ENCODE measurements around the gene NLGN2. TPM values are rescaled to one million over a fixed set of nuclear protein-coding genes. Genes with fewer than 3 reads are reported as not detected.

The NLGN2 gene
- total RNA-seq, 1 experiment from 2014 or later = 1.9 TPM

- DNase-seq (ENCODE audit: low read depth) = no peak
These were observed 58.6 kb downstream of the NLGN2 start for GRCh38 chr17:7466318-7466638.

GRCh38 chr17:7466639-7467341 lies 59.1 kb downstream of the NLGN2 start:
- DNase-seq (ENCODE audit: low read depth) = no peak

GRCh38 chr17:7467498-7467897 lies 59.9 kb downstream of the NLGN2 start:
- no peak for DNase-seq (ENCODE audit: low read depth)

- no peak for DNase-seq (ENCODE audit: low read depth)
These were observed 60.6 kb downstream of the NLGN2 start for GRCh38 chr17:7468290-7468689.

- no peak for DNase-seq (ENCODE audit: low read depth)
These were observed 61.3 kb downstream of the NLGN2 start for GRCh38 chr17:7468804-7469389.

Other genes with a start within 250 kb of the NLGN2 start
- gene ASGR1, start 228.5 kb upstream of the NLGN2 start, total RNA-seq (2014; rRNA removed; shearing (Covaris generic)) = 0.29 and 1.2 TPM in 2 replicates
- gene DLG4, start 188.0 kb upstream of the NLGN2 start, total RNA-seq (2014; rRNA removed; shearing (Covaris generic)) = 3.1 and 4.4 TPM in 2 replicates
- gene ACADVL, start 187.9 kb upstream of the NLGN2 start, total RNA-seq (2014; rRNA removed; shearing (Covaris generic)) = 306 and 420 TPM in 2 replicates
- 22.2 and 42.7 TPM in 2 replicates for gene DVL2, start 173.3 kb upstream of the NLGN2 start, total RNA-seq (2014; rRNA removed; shearing (Covaris generic))
- 44.5 and 54.8 TPM in 2 replicates for gene PHF23, start 168.4 kb upstream of the NLGN2 start, total RNA-seq (2014; rRNA removed; shearing (Covaris generic))
- gene GABARAP, start 165.4 kb upstream of the NLGN2 start, total RNA-seq (2014; rRNA removed; shearing (Covaris generic)) = 108 and 113 TPM in 2 replicates
- gene CTDNEP1, start 156.1 kb upstream of the NLGN2 start, total RNA-seq (2014; rRNA removed; shearing (Covaris generic)) = 25.5 and 27.6 TPM in 2 replicates
- gene ELP5, start 155.6 kb upstream of the NLGN2 start, total RNA-seq (2014; rRNA removed; shearing (Covaris generic)) = 34.9 and 50.3 TPM in 2 replicates
- gene CLDN7, start 145.4 kb upstream of the NLGN2 start, total RNA-seq (2014; rRNA removed; shearing (Covaris generic)) = not detected in 2 replicates
- 0.06 TPM in 1 of 2 replicates, not detected in the other for gene SLC2A4, start 126.1 kb upstream of the NLGN2 start, total RNA-seq (2014; rRNA removed; shearing (Covaris generic))
- 0.15 and 2.4 TPM in 2 replicates for gene YBX2, start 113.2 kb upstream of the NLGN2 start, total RNA-seq (2014; rRNA removed; shearing (Covaris generic))
- gene EIF5A, start 100.2 kb upstream of the NLGN2 start, total RNA-seq (2014; rRNA removed; shearing (Covaris generic)) = 861 and 1,090 TPM in 2 replicates
- 84.3 and 91.6 TPM in 2 replicates for gene GPS2, start 92.5 kb upstream of the NLGN2 start, total RNA-seq (2014; rRNA removed; shearing (Covaris generic))
- gene NEURL4, start 78.5 kb upstream of the NLGN2 start, total RNA-seq (2014; rRNA removed; shearing (Covaris generic)) = 15.3 and 17.0 TPM in 2 replicates
- gene ACAP1, start 71.3 kb upstream of the NLGN2 start, total RNA-seq (2014; rRNA removed; shearing (Covaris generic)) = 2.7 TPM in 1 of 2 replicates, not detected in the other
- gene KCTD11, start 55.7 kb upstream of the NLGN2 start, total RNA-seq (2014; rRNA removed; shearing (Covaris generic)) = 2.1 and 3.7 TPM in 2 replicates
- gene TMEM95, start 52.7 kb upstream of the NLGN2 start, total RNA-seq (2014; rRNA removed; shearing (Covaris generic)) = not detected in 2 replicates
- 2.6 and 4.5 TPM in 2 replicates for gene TNK1, start 26.8 kb upstream of the NLGN2 start, total RNA-seq (2014; rRNA removed; shearing (Covaris generic))
- gene PLSCR3, start 13.3 kb upstream of the NLGN2 start, total RNA-seq (2014; rRNA removed; shearing (Covaris generic)) = 14.1 TPM in 2 replicates
- 43.7 and 68.8 TPM in 2 replicates for gene TMEM256, start 3.7 kb upstream of the NLGN2 start, total RNA-seq (2014; rRNA removed; shearing (Covaris generic))
- not detected in 2 replicates for gene SPEM1, start 12.5 kb downstream of the NLGN2 start, total RNA-seq (2014; rRNA removed; shearing (Covaris generic))
- not detected in 2 replicates for gene SPEM2, start 17.8 kb downstream of the NLGN2 start, total RNA-seq (2014; rRNA removed; shearing (Covaris generic))
- not detected in 2 replicates for gene SPEM3, start 21.0 kb downstream of the NLGN2 start, total RNA-seq (2014; rRNA removed; shearing (Covaris generic))
- 2.3 and 6.6 TPM in 2 replicates for gene TMEM102, start 27.6 kb downstream of the NLGN2 start, total RNA-seq (2014; rRNA removed; shearing (Covaris generic))
- 1.5 and 3.0 TPM in 2 replicates for gene FGF11, start 31.7 kb downstream of the NLGN2 start, total RNA-seq (2014; rRNA removed; shearing (Covaris generic))
- 7.0 and 8.6 TPM in 2 replicates for gene CHRNB1, start 37.2 kb downstream of the NLGN2 start, total RNA-seq (2014; rRNA removed; shearing (Covaris generic))
- gene ZBTB4, start 71.8 kb downstream of the NLGN2 start, total RNA-seq (2014; rRNA removed; shearing (Covaris generic)) = 6.1 and 6.5 TPM in 2 replicates
- gene SLC35G6, start 73.6 kb downstream of the NLGN2 start, total RNA-seq (2014; rRNA removed; shearing (Covaris generic)) = 0.06 TPM in 1 of 2 replicates, not detected in the other
- 56.2 and 74.4 TPM in 2 replicates for gene POLR2A, start 76.5 kb downstream of the NLGN2 start, total RNA-seq (2014; rRNA removed; shearing (Covaris generic))
- gene TNFSF12, start 141.2 kb downstream of the NLGN2 start, total RNA-seq (2014; rRNA removed; shearing (Covaris generic)) = 1.6 and 6.4 TPM in 2 replicates
- 1.9 TPM in 1 of 2 replicates, not detected in the other for gene TNFSF13, start 150.9 kb downstream of the NLGN2 start, total RNA-seq (2014; rRNA removed; shearing (Covaris generic))
- gene SENP3, start 154.1 kb downstream of the NLGN2 start, total RNA-seq (2014; rRNA removed; shearing (Covaris generic)) = 92.2 and 104 TPM in 2 replicates
- 13.8 and 15.0 TPM in 2 replicates for gene CD68, start 171.8 kb downstream of the NLGN2 start, total RNA-seq (2014; rRNA removed; shearing (Covaris generic))
- gene MPDU1, start 176.0 kb downstream of the NLGN2 start, total RNA-seq (2014; rRNA removed; shearing (Covaris generic)) = 183 and 266 TPM in 2 replicates
- gene SOX15, start 182.2 kb downstream of the NLGN2 start, total RNA-seq (2014; rRNA removed; shearing (Covaris generic)) = 0.57 TPM in 1 of 2 replicates, not detected in the other
- 60.5 and 87.4 TPM in 2 replicates for gene FXR2, start 207.1 kb downstream of the NLGN2 start, total RNA-seq (2014; rRNA removed; shearing (Covaris generic))
- 24.0 and 71.8 TPM in 2 replicates for gene SAT2, start 220.0 kb downstream of the NLGN2 start, total RNA-seq (2014; rRNA removed; shearing (Covaris generic))
- gene SHBG, start 222.3 kb downstream of the NLGN2 start, total RNA-seq (2014; rRNA removed; shearing (Covaris generic)) = 0.69 TPM in 1 of 2 replicates, not detected in the other
- not detected in 2 replicates for gene ATP1B2, start 243.1 kb downstream of the NLGN2 start, total RNA-seq (2014; rRNA removed; shearing (Covaris generic))

All from Daoy (cell line).